Large intestine (tissue), 3 donors: ENCODE measurements around the gene SLC22A17. TPM values are rescaled to one million over a fixed set of nuclear protein-coding genes. Genes with fewer than 3 reads are reported as not detected.
"Not testable (repeated sequence)": the region's sequence is repeated elsewhere in the genome, so short reads cannot be mapped to it uniquely, and the experiment has no call there.

ENCODE experiments used
- DNase-seq, 2 donors: peaks; one replicate each; pipeline versions ENCODE4 v3.0.0 to v3.0.0-alpha.2; 2013
- H3K27ac ChIP-seq: one replicate; pipeline ENCODE4 v1.5.1; 2013; ENCODE audit warnings: low read length
- H3K27me3 ChIP-seq: 2 replicates; pipeline ENCODE4 v1.6.1; 2013; ENCODE audit warnings: low read length; ENCODE audit not compliant: control insufficient read depth, insufficient read depth
- H3K36me3 ChIP-seq: 2 replicates; pipeline ENCODE4 v1.6.1; 2013; ENCODE audit warnings: low read length; ENCODE audit not compliant: control insufficient read depth, insufficient read depth
- H3K4me1 ChIP-seq: one replicate; pipeline ENCODE4 v1.6.1; 2013; ENCODE audit warnings: low read length; ENCODE audit not compliant: control insufficient read depth, insufficient read depth
- H3K4me3 ChIP-seq: one replicate; pipeline ENCODE4 v1.5.1; 2013; ENCODE audit warnings: low read length
- H3K9me3 ChIP-seq: one replicate; pipeline ENCODE4 v1.6.1; 2013; ENCODE audit warnings: mild to moderate bottlenecking, low read depth, low read length, moderate library complexity; ENCODE audit not compliant: control insufficient read depth
- WGBS: methylation state at CpG from one replicate; pipeline ENCODE4 v1.1.5; 2013; ENCODE audit warnings: low lambda C conversion rate; ENCODE audit not compliant: insufficient coverage; 5-methylcytosine and 5-hydroxymethylcytosine counted together
- polyA plus RNA-seq: library from polyadenylated mRNA; unstranded; fragments of 120-200 nt; gene quantifications from one replicate; pipeline ENCODE4 v1.2.1, GENCODE V29; 2013

The SLC22A17 gene
- polyA plus RNA-seq, 1 donor = 46.9 TPM

- H3K4me3 ChIP-seq = no peak overlapping the region
- DNase-seq = no peak
- H3K27me3 ChIP-seq = peaks cover 4% of the 10 kb centered on the region
- H3K9me3 ChIP-seq = no peaks in the 10 kb centered on the region
- no CpG with 5 or more reads among the region's 3 CpGs for WGBS
- H3K4me1 ChIP-seq = no peaks in the 10 kb centered on the region
- H3K27ac ChIP-seq = no peak overlapping the region
- peaks cover 3% of the 10 kb centered on the region for H3K36me3 ChIP-seq
Measured at GRCh38 chr14:23344481-23344880, 8.2 kb downstream of the SLC22A17 start.

GRCh38 chr14:23339506-23340268 is 13.0 kb downstream of the SLC22A17 start:
- Histone ChIP-seq H3K27ac (no peak overlapping the region), H3K4me3 (no peak overlapping the region), H3K36me3 (no peaks in the 10 kb centered on the region), H3K4me1 (no peaks in the 10 kb centered on the region), H3K9me3 (no peaks in the 10 kb centered on the region), H3K27me3 (peaks cover 7% of the 10 kb centered on the region)
- no CpG with 5 or more reads among the region's 1 CpG for WGBS
- DNase-seq = no peak

DNA sequence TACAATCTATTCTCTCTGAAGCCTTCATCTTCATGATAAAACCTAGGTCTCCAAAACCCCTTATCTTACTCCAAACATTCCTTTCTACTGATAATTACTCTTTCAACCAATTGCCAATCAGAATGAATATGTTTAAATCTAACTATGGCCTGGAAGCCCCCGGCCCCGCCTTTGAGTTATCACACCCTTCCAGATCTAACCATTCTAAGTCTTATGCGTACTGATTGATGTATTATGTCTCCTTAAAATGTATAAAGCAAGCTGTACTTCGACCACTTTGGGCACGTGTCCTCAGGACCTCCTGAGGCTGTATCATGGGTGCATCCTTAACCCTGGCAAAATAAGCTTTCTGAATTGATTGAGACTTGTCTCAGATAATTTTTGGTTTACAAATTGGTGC is 17.1 kb downstream of the SLC22A17 start:
- Histone ChIP-seq H3K4me3 (no peak overlapping the region), H3K4me1 (no peaks in the 10 kb centered on the region), H3K27me3 (peaks cover 3% of the 10 kb centered on the region), H3K27ac (no peak overlapping the region), H3K36me3 (no peaks in the 10 kb centered on the region), H3K9me3 (no peaks in the 10 kb centered on the region)
- no CpG with 5 or more reads among the region's 5 CpGs for WGBS
- no peak for DNase-seq

GRCh38 chr14:23327947-23328744 is 24.5 kb downstream of the SLC22A17 start:
- Histone ChIP-seq H3K4me3 (no peak overlapping the region), H3K27me3 (no peaks in the 10 kb centered on the region), H3K27ac (no peak overlapping the region), H3K4me1 (peaks cover 1% of the 10 kb centered on the region), H3K36me3 (peaks cover 26% of the 10 kb centered on the region), H3K9me3 (no peaks in the 10 kb centered on the region)
- DNase-seq = peak; percentile 56 to 60
- WGBS = 100% methylated on average over 1 of the region's 4 CpGs

DNA sequence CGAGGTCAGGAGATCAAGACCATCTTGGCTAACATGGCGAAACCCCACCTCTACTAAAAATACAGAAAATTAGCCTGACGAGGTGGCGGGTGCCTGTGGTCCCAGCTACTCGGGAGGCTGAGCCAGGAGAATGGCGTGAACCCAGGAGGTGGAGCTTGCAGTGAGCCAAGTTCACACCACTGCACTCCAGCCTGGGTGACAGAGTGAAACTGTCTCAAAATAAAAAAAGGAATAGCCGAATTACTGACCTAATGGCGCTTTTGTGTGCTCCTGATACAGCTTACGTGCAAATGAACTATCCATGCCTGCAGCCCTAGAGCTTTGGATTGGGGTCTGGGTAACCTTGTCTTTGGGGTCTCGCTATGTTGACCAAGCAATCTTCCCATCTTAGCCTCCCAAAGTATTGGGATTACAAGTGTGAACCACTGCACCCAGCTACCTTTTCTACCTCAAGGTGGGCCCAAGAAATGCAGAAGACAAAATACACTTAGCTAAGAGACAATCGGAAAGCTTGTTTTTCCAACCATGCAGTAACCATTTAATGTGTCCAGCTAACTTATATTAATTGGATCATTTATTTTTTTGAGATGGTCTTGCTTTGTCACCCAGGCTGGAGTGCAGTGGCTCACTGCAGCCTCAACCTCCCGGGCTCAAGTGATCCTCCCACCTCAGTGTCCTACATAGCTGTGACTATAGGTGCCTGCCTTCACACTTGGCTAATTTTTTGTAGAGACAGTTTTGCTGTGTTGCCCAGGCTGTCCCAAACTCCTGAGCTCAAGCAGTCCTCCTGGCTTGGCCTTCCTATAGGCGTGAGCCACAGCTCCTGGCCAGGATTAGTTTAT is 26.0 kb downstream of the SLC22A17 start:
- Histone ChIP-seq H3K4me3 (no peak overlapping the region), H3K36me3 (peaks cover 31% of the 10 kb centered on the region), H3K27me3 (no peaks in the 10 kb centered on the region), H3K4me1 (peaks cover 7% of the 10 kb centered on the region), H3K9me3 (no peaks in the 10 kb centered on the region), H3K27ac (no peak overlapping the region)
- WGBS = 100% methylated on average over 1 of the region's 13 CpGs
- no peak for DNase-seq

- DNase-seq, H3K27me3 ChIP-seq, H3K4me3 ChIP-seq, H3K27ac ChIP-seq, H3K4me1 ChIP-seq, H3K9me3 ChIP-seq: not testable (repeated sequence)
- WGBS = no CpG with 5 or more reads among the region's 5 CpGs
- H3K36me3 ChIP-seq = peaks cover 31% of the 10 kb centered on the region
Measured at GRCh38 chr14:23325746-23326145, 26.9 kb downstream of the SLC22A17 start.

- Histone ChIP-seq H3K9me3 (no peaks in the 10 kb centered on the region), H3K27ac (no peak overlapping the region), H3K36me3 (peaks cover 31% of the 10 kb centered on the region), H3K4me1 (peaks cover 7% of the 10 kb centered on the region), H3K27me3 (no peaks in the 10 kb centered on the region), H3K4me3 (no peak overlapping the region)
- WGBS = 95% methylated on average over 2 of the region's 7 CpGs
- DNase-seq = no peak
Measured at GRCh38 chr14:23324993-23325392, 27.7 kb downstream of the SLC22A17 start.

DNA sequence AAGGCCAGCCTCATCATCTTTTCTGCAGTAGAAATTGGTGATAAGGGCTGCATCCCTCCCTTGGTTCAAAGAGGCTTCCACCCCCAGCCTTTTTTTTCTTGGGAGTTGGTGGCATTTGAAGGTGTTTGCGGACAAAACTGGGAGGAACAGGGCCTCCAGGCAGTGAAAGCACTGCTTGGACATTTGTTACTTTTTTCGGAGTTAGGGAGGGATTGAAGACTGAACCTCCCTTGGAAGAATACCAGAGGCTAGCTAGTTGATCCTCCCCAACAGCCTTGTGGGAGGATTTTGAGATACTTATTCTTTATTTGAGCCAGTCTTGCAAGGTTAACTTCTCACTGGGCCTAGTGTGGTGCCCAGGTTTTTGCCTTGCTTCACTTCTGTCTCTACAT is 28.2 kb downstream of the SLC22A17 start:
- no peak overlapping the region for H3K27ac ChIP-seq
- no peaks in the 10 kb centered on the region for H3K9me3 ChIP-seq
- DNase-seq = no peak
- H3K4me3 ChIP-seq = no peak overlapping the region
- peaks cover 31% of the 10 kb centered on the region for H3K36me3 ChIP-seq
- peaks cover 7% of the 10 kb centered on the region for H3K4me1 ChIP-seq
- H3K27me3 ChIP-seq = no peaks in the 10 kb centered on the region
- WGBS = no CpG with 5 or more reads among the region's 2 CpGs

- Histone ChIP-seq H3K36me3 (peaks cover 31% of the 10 kb centered on the region), H3K4me3 (no peak overlapping the region), H3K4me1 (peaks cover 7% of the 10 kb centered on the region), H3K9me3 (no peaks in the 10 kb centered on the region), H3K27me3 (no peaks in the 10 kb centered on the region), H3K27ac (no peak overlapping the region)
- WGBS = no CpG with 5 or more reads among the region's 18 CpGs
- no peak for DNase-seq
Measured at GRCh38 chr14:23323838-23324454, 28.7 kb downstream of the SLC22A17 start.
